HAP-1 (cell line): ENCODE results near the gene CYP3A7.
"Not testable (repeated sequence)": the region's sequence is repeated elsewhere in the genome, so short reads cannot be mapped to it uniquely, and the experiment has no call there.

ENCODE experiments used
- DNase-seq, 2 experiments: peaks; one replicate each; pipeline ENCODE4 v3.0.0-alpha.2; 2016 to 2020; ENCODE audit warnings: low spot score in 2 of 2
- H3K27me3 ChIP-seq: fragments of 250-450 bp; sonication (Bioruptor Pico); 2 replicates; pipeline ENCODE4 v1.5.1; 2020; ENCODE audit warnings: low read depth, mild to moderate bottlenecking, moderate library complexity
- H3K36me3 ChIP-seq: fragments of 250-450 bp; sonication (Bioruptor Pico); replicated peaks from 2 replicates; pipeline ENCODE4 v1.5.1; 2020; ENCODE audit warnings: mild to moderate bottlenecking
- H3K4me1 ChIP-seq: fragments of 250-450 bp; sonication (Bioruptor Pico); 2 replicates; pipeline ENCODE4 v1.5.1; 2020; ENCODE audit warnings: mild to moderate bottlenecking
- H3K4me3 ChIP-seq: fragments of 250-450 bp; sonication (Bioruptor Pico); 2 replicates; pipeline ENCODE4 v1.5.1; 2020; ENCODE audit warnings: mild to moderate bottlenecking, moderate library complexity
- H3K9me3 ChIP-seq: fragments of 250-450 bp; sonication (Bioruptor Pico); 2 replicates; pipeline ENCODE4 v1.5.1; 2020; ENCODE audit warnings: mild to moderate bottlenecking, moderate library complexity
- in situ Hi-C: fragments of 300-500 bp; cut with MboI; formaldehyde crosslinking; loops from 3 replicates; pipeline ENCODE4 v1.14.3; 2020; ENCODE audit warnings: low sequenced_read_pairs, inconsistent platforms, mixed read lengths

The CYP3A7 gene

DNA sequence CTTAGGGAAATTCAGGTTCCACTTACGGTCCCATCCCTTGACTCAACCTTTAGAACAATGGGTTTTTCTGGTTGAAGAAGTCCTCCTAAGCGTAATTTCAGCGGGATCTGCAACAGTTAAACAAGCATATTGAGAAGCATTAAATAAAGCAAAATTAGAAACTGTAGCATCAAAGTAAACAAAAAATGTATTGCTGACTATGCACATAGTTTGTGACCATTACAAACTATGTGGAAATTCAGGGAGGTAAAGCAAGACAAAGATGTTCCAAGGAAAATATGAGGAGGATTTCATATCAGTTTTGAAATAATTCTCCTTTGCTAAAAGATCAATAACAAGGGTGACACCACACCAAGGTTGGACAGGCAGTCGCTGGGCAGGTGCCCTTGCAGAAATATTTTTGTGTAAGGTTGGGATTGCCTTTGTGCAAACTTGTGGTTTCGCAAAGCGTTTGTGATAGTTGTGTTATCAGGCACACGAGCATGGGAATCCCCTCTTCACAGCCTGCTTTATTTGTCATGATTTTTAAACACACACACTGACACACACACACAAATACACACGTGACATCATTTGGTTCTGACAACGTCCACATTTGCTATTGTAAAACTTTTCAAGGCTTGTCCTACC, 49.8 kb downstream of the CYP3A7 start:
- no peaks in the 10 kb centered on the region for H3K27me3 ChIP-seq
- no peak overlapping the region for H3K4me3 ChIP-seq
- H3K4me1 ChIP-seq = no peaks in the 10 kb centered on the region
- no peak for DNase-seq
- H3K9me3 ChIP-seq = no peaks in the 10 kb centered on the region
- H3K36me3 ChIP-seq = no peaks in the 10 kb centered on the region
- in situ Hi-C loops = no loop called here

DNA sequence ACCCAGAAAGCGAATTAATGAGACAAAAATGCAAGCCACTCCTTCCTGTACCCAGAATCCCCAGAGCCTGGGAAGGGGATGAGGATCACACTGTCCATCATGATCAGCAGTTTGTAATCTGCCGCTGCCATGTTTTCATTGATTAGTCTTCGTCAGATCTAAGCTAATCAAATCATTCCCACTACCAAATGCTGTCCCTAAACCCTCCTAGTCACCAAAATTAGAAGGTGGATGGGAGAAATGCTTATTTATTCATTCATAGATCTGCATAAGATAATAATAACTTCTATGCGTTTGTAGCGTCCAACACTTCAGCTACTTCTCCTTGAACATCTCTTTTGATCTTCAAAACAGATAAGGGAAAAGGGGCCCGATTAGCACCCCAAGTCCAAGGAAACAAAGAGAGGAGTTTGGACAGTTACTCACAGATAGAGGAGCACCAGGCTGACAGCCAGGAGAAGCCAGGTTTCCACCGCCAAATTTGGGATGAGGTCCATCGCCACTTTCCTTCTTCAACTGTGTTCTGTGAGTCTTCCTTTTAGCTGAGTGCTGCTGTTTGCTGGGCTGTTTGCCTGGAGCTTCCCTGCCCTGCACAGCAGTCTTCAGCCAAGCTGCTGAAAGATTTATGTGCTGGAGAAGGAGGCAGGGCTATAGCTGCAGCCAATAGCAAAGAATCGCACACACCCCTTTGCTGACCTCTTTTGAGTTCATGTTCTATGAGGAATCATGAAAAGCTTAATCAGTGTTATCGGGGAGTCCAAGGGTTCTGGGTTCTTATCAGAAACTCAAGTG, 55.4 kb downstream of the CYP3A7 start, which contains the start of gene CYP3A5:
Gene CYP3A5, minus strand, starts transcription at position 597 of the 792 bp plus-strand sequence. Its CDS starts 100 bp downstream, at position 497.
- H3K27me3 ChIP-seq = no peaks in the 10 kb centered on the region
- H3K4me1 ChIP-seq = no peaks in the 10 kb centered on the region
- H3K4me3 ChIP-seq = no peak within 1 kb of the TSS
- in situ Hi-C loops = no loop called here
- no peaks in the 10 kb centered on the region for H3K36me3 ChIP-seq
- no peaks in the 10 kb centered on the region for H3K9me3 ChIP-seq
- DNase-seq = no peak

DNA sequence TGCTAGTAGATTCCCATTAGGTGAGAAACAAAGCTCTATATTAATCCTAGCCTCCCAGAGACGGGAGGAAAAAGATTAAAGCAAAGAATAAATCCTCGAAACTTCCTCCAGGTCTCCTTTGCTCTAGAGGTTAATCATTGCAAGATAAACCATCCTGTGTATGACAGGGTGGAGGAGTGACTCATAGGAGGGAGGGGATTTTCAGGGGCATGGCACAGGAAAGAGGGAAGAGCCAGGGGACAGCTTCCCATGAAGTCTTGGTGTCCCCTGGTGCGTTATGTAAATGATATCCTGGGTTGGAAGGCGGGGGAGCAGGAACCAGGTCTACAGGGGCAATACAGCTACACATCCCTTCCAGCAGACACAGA, 56.0 kb downstream of the CYP3A7 start:
- H3K27me3 ChIP-seq = no peaks in the 10 kb centered on the region
- H3K9me3 ChIP-seq = no peaks in the 10 kb centered on the region
- H3K4me3 ChIP-seq = no peak overlapping the region
- H3K36me3 ChIP-seq = no peaks in the 10 kb centered on the region
- H3K4me1 ChIP-seq = no peaks in the 10 kb centered on the region
- in situ Hi-C loops = no loop called here
- no peak for DNase-seq

DNA sequence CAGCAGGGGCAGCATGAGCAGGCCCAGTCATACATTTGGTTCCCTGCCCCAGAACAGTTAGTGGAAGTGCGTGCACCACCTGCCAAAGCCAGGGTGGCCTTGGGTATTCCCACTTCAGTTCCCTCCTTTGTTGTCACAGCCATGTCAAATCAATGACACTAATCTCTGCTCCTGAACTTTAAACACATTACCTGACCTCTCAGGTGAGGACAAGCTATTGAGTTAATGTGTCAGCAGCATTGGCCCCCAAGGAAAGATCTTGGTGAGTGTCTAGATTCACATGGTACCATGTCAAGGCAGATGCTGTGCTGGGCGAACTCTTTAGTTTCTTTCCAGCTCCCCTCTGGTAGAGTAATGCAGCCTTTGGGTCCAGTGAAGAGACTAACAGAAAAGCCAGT, 57.3 kb downstream of the CYP3A7 start:
- in situ Hi-C loops = no loop called here
- Histone ChIP-seq H3K36me3 (no peaks in the 10 kb centered on the region), H3K9me3 (no peaks in the 10 kb centered on the region), H3K4me3 (no peak overlapping the region), H3K27me3 (no peaks in the 10 kb centered on the region), H3K4me1 (no peaks in the 10 kb centered on the region)
- no peak for DNase-seq

DNA sequence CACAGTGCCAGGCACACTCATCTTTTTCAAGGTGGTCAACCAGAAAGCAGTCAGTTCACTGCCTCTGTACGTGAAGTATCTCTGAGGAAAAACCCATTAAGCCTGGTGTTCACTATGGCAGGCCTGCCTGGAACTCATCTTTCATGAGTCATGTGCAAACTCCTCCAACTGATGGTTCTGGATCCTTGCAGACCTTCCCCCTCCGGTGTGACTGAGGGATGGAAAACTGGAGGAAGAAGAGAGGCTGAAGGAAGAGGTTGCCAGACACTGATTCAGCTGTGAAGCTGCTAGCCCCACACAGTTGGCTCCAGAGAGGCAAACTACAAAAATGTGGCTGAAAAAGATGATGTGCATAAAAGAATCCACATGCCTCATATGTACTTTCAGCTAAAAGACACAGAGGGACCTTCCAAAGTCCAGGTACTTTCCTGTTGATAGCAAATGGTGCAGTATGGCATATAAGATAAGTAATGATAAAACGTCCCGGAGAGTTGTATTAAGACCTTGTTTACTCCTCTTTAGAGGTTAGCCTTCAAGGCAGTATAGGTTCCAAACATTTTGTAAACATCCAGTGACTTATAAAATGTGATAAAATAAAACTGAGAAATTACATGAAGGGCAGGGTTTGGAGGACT, 57.9 kb downstream of the CYP3A7 start:
- in situ Hi-C loops = no loop called here

DNA sequence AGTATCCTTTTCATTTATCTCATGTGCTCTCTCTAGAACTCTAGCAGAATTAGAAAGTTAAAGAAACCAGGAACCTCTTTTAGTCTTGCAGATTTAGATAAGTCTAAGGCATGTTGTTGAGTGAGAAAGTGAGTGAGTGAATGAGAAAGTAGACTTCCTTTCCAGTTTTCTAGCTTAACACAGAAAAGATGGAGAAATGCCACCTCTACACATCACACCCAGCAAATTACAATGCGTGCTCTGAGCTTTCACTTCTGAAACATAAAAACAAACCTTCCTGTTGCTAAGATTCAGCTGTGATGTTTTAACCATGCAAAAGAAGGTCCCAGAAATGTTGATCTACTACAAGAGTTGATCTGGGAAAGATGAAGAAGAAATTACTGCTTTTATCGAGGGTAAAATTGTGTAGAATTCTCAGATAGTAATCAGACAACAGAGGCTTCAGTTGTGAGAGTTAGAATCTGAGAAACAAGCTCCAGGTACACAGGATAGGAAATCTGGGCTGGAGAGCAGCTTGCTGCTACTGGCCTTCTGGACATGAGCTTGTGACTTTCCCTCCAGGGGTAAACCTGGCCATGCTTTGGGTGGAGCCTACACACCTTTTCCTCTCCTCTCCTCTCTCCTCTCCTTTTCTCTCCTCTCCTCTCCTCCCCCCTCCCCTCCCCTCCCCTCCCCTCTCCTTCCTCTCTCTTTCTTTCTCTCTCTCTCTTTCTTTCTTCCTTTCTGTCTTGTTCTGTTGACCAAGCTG, 59.8 kb downstream of the CYP3A7 start:
- no peak for DNase-seq
- in situ Hi-C loops = no loop called here
- no peak overlapping the region for H3K4me3 ChIP-seq

More for the DNA sequence above, 57.9 kb downstream of the CYP3A7 start:
- Histone ChIP-seq H3K36me3 (no peaks in the 10 kb centered on the region), H3K27me3 (no peaks in the 10 kb centered on the region), H3K4me1 (no peaks in the 10 kb centered on the region), H3K4me3 (no peak overlapping the region), H3K9me3 (no peaks in the 10 kb centered on the region)
- DNase-seq = no peak

DNA sequence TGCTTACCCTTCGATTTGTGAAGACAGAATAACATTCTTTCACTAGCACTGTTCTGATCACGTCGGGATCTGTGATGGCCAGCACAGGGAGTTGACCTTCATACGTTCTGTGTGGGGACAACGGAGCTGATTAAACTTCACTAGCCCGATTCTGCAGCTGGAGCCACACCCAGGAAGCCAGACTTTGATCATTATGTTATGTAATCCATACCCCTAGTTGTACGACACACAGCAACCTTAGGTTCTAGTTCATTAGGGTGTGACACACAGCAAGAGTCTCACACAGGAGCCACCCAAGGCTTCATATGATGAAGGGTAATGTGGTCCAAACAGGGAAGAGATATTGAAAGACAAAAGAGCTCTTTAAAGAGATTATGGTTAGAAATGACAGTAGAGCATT, 62.4 kb downstream of the CYP3A7 start:
- Histone ChIP-seq H3K4me1 (peaks cover 7% of the 10 kb centered on the region), H3K27me3 (no peaks in the 10 kb centered on the region), H3K9me3 (no peaks in the 10 kb centered on the region), H3K4me3 (no peak overlapping the region), H3K36me3 (no peaks in the 10 kb centered on the region)
- in situ Hi-C loops = no loop called here
- no peak for DNase-seq

More for the DNA sequence above, 59.8 kb downstream of the CYP3A7 start:
- Histone ChIP-seq H3K36me3 (no peaks in the 10 kb centered on the region), H3K27me3 (no peaks in the 10 kb centered on the region), H3K9me3 (no peaks in the 10 kb centered on the region), H3K4me1 (no peaks in the 10 kb centered on the region)

DNA sequence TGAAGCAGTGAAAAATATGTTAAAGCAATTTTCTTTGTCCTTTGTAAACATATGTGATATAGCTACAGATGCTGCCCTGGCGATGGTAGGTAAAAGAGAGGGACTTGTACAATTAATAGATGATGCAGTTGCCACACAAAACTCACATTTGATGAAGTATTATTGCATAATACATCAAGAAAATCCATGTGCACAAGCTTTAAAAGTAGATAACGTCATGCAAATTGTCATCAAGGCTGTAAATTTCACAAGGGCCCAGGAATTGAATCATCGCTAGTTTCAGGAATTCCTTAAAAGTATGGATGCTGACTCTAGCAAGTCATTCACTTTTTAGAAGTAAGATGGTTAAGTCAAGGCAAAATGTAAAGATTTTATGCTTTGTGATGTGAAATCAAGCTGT, 65.2 kb downstream of the CYP3A7 start:
- H3K9me3 ChIP-seq = no peaks in the 10 kb centered on the region
- in situ Hi-C loops = no loop called here

DNA sequence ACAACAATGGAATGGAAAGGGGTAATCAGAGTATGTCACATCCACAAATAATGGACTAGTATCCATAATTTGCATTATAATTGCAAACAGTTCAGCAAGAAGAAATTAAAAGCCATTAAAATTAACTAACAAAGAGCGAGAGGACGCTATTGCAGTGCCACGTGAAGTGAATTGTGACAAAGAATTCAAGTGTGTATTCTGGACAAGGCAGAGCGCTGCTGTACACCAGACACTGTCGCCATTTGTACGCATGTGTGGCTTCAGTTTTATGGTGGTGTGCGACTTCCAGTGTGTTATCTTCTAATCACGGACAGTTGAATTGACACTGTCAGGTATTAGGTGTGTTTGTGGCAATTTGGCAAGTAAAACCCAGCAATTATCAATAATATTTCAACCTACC, 66.5 kb downstream of the CYP3A7 start:
- Histone ChIP-seq H3K36me3 (no peaks in the 10 kb centered on the region), H3K4me3 (no peak overlapping the region)
- in situ Hi-C loops = no loop called here

More for the DNA sequence above, 65.2 kb downstream of the CYP3A7 start:
- no peak for DNase-seq
- Histone ChIP-seq H3K27me3 (no peaks in the 10 kb centered on the region), H3K4me1 (peaks cover 7% of the 10 kb centered on the region), H3K36me3 (no peaks in the 10 kb centered on the region), H3K4me3 (no peak overlapping the region)

DNA sequence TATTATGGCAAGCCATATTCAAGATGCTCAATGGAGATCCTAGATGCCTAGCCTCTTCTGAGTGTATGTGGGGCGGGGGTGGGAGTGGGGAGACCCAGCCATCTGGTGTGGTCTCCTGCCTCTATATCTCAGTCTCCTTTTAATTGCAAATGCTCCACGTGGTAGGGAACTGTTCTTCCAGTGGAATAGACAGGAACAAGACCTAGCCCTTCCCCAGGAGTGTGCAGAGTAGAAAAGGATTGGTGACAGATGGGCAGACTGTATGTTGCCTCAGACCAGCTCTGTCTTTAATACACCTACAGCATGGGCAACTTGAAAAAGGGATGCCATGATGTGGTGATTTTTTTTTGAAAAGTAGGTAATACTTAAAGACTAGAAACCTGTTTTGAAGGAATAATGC, 67.8 kb downstream of the CYP3A7 start:
- Histone ChIP-seq H3K4me1 (peaks cover 7% of the 10 kb centered on the region), H3K9me3 (no peaks in the 10 kb centered on the region), H3K27me3 (no peaks in the 10 kb centered on the region), H3K36me3 (no peaks in the 10 kb centered on the region), H3K4me3 (no peak overlapping the region)
- DNase-seq = no peak
- in situ Hi-C loops = no loop called here

More for the DNA sequence above, 66.5 kb downstream of the CYP3A7 start:
- no peaks in the 10 kb centered on the region for H3K27me3 ChIP-seq
- H3K9me3 ChIP-seq = no peaks in the 10 kb centered on the region
- peak; percentile 59 to 84 for DNase-seq
- peaks cover 7% of the 10 kb centered on the region for H3K4me1 ChIP-seq

DNA sequence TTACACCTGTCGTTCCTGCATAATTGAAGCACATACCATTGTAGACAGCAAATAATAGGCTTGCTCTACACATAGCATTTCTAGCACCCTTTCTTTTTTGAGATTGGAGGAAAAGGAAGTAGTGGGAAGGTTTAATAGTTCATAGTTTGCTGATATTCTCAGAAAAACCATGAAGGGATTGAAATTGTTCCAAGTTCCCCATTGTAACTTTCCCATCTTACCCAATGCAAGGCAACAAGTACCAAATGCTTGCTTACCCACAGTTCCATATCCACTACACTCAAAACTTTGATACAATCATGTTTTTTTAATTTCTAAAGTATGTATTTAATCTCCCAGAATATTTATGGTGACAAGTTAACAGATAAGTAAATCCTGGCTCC, 69.0 kb downstream of the CYP3A7 start:
- Histone ChIP-seq H3K4me3 (no peak overlapping the region), H3K27me3 (no peaks in the 10 kb centered on the region), H3K4me1 (peaks cover 7% of the 10 kb centered on the region), H3K9me3 (no peaks in the 10 kb centered on the region), H3K36me3 (no peaks in the 10 kb centered on the region)
- in situ Hi-C loops = no loop called here
- no peak for DNase-seq

DNA sequence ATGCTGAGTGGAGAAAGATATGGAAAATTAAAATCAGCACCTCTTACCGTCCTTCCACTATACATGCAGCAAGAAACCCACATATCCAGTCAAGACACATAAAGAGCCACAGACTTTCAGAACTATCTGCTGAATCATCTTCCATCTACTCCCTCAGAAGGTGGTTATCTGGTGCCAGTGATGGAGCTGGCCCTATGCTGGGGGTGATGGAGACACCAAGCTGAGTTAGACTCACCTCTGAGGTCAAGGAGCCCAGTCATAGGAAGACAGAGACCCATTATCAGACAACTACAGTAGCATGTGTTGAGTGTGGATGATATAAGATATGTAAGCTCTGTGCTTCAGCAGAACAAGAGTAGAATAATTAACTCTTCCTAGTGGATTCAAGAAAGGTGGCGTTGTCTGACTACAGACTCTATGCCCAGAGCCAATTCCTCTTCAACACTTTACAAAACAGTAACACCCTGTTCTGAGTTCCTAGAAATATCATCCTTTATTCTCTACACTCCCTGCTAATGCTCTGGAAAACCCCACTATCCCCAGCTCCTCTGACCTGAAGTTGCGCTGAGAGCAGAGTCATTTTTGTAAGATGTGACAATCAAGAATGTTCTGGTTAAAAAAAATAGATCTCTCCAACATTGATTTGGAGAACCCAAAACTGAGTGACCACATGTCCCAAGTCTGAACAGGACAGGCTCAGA, 69.5 kb downstream of the CYP3A7 start:
- H3K4me1 ChIP-seq = peaks cover 7% of the 10 kb centered on the region
- no peaks in the 10 kb centered on the region for H3K27me3 ChIP-seq
- DNase-seq = no peak
- in situ Hi-C loops = no loop called here
- H3K4me3 ChIP-seq = no peak overlapping the region
- H3K9me3 ChIP-seq = no peaks in the 10 kb centered on the region
- H3K36me3 ChIP-seq = no peaks in the 10 kb centered on the region

DNA sequence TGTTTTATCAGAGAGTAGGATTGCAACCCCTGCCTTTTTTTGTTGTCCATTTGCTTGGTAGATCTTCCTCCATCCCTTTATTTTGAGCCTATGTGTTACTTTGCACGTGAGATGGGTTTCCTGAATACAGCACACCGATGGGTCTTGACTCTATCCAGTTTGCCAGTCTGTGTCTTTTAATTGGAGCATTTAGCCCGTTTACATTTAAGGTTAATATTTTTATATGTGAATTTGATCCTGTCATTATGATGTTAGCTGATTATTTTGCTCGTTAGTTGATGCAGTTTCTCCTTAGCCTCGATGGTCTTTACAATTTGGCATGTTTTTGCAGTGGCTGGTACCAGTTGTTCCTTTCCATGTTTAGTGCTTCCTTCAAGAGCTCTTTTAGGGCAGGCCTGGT, 77.1 kb downstream of the CYP3A7 start:
- H3K4me3 ChIP-seq, H3K36me3 ChIP-seq, DNase-seq, H3K27me3 ChIP-seq, H3K4me1 ChIP-seq, in situ Hi-C loops, H3K9me3 ChIP-seq: not testable (repeated sequence)
